ENCODE data around the gene EN2. TPM values are rescaled to one million over a fixed set of nuclear protein-coding genes. Genes with fewer than 3 reads are reported as not detected.

The EN2 gene
- polyA plus RNA-seq (2013, experiment 1 of 2): 5.0 TPM
- polyA plus RNA-seq (2013, experiment 2 of 2): 2.4 TPM

- 1% methylated on average over 71 to 76 of the region's 105 CpGs for WGBS, 2 experiments (ENCODE audit: insufficient coverage in 2 of 2)
- H3K4me3 ChIP-seq (ENCODE audit: extremely low read depth, insufficient read depth, low read length, poor library complexity, severe bottlenecking): peak within 1 kb of the TSS; percentile 18
- no peak within 1 kb of the TSS for H3K27ac ChIP-seq (ENCODE audit: low read depth, low read length, severe bottlenecking)
- peaks cover 5% of the 10 kb centered on the region for H3K4me1 ChIP-seq (ENCODE audit: control insufficient read depth, insufficient read depth, low read length, poor library complexity, severe bottlenecking)
- no peaks in the 10 kb centered on the region for H3K9me3 ChIP-seq (ENCODE audit: control insufficient read depth, low read length)
- H3K36me3 ChIP-seq (ENCODE audit: control insufficient read depth, insufficient read depth, low read length): no peaks in the 10 kb centered on the region
Measured at GRCh38 chr7:155458111-155458877, at the start of gene EN2. Gene EN2 (plus strand): TSS chr7:155458129. CDS start chr7:155458378, 249 bp downstream.

GRCh38 chr7:155408651-155409586, 49.0 kb upstream of the EN2 start:
- Histone ChIP-seq H3K36me3 (ENCODE audit: control insufficient read depth, insufficient read depth, low read length) (no peaks in the 10 kb centered on the region), H3K4me1 (ENCODE audit: control insufficient read depth, insufficient read depth, low read length, poor library complexity, severe bottlenecking) (peaks cover 13% of the 10 kb centered on the region), H3K4me3 (ENCODE audit: extremely low read depth, insufficient read depth, low read length, poor library complexity, severe bottlenecking) (no peak overlapping the region), H3K9me3 (ENCODE audit: control insufficient read depth, low read length) (no peaks in the 10 kb centered on the region), H3K27ac (ENCODE audit: low read depth, low read length, severe bottlenecking) (no peak overlapping the region)
- 40 to 49% methylated on average over 27 to 33 of the region's 38 CpGs for WGBS, 2 experiments (ENCODE audit: insufficient coverage in 2 of 2)

- WGBS, 2 experiments (ENCODE audit: insufficient coverage in 2 of 2): 70 to 92% methylated on average over 10 to 15 of the region's 15 CpGs
- H3K4me3 ChIP-seq (ENCODE audit: extremely low read depth, insufficient read depth, low read length, poor library complexity, severe bottlenecking): no peak overlapping the region
- H3K27ac ChIP-seq (ENCODE audit: low read depth, low read length, severe bottlenecking): no peak overlapping the region
- H3K9me3 ChIP-seq (ENCODE audit: control insufficient read depth, low read length): no peaks in the 10 kb centered on the region
- peaks cover 13% of the 10 kb centered on the region for H3K4me1 ChIP-seq (ENCODE audit: control insufficient read depth, insufficient read depth, low read length, poor library complexity, severe bottlenecking)
- no peaks in the 10 kb centered on the region for H3K36me3 ChIP-seq (ENCODE audit: control insufficient read depth, insufficient read depth, low read length)
Measured at GRCh38 chr7:155409980-155410379, 47.9 kb upstream of the EN2 start.

- Histone ChIP-seq H3K4me3 (ENCODE audit: extremely low read depth, insufficient read depth, low read length, poor library complexity, severe bottlenecking) (no peak overlapping the region), H3K9me3 (ENCODE audit: control insufficient read depth, low read length) (no peaks in the 10 kb centered on the region), H3K36me3 (ENCODE audit: control insufficient read depth, insufficient read depth, low read length) (no peaks in the 10 kb centered on the region), H3K4me1 (ENCODE audit: control insufficient read depth, insufficient read depth, low read length, poor library complexity, severe bottlenecking) (peaks cover 13% of the 10 kb centered on the region), H3K27ac (ENCODE audit: low read depth, low read length, severe bottlenecking) (no peak overlapping the region)
- WGBS, 2 experiments (ENCODE audit: insufficient coverage in 2 of 2): 45 to 58% methylated on average over 2 to 6 of the region's 6 CpGs
Measured at GRCh38 chr7:155410431-155410830, 47.5 kb upstream of the EN2 start.

- no peaks in the 10 kb centered on the region for H3K36me3 ChIP-seq (ENCODE audit: control insufficient read depth, insufficient read depth, low read length)
- no peak overlapping the region for H3K27ac ChIP-seq (ENCODE audit: low read depth, low read length, severe bottlenecking)
- H3K4me1 ChIP-seq (ENCODE audit: control insufficient read depth, insufficient read depth, low read length, poor library complexity, severe bottlenecking): peaks cover 13% of the 10 kb centered on the region
- no peaks in the 10 kb centered on the region for H3K9me3 ChIP-seq (ENCODE audit: control insufficient read depth, low read length)
- whole genome bisulfite sequencing, 2 experiments (ENCODE audit: insufficient coverage in 2 of 2): 85 to 88% methylated on average over 12 of the region's 17 CpGs
- H3K4me3 ChIP-seq (ENCODE audit: extremely low read depth, insufficient read depth, low read length, poor library complexity, severe bottlenecking): no peak overlapping the region
Measured at GRCh38 chr7:155411718-155412415, 46.1 kb upstream of the EN2 start.

- Histone ChIP-seq H3K4me1 (ENCODE audit: control insufficient read depth, insufficient read depth, low read length, poor library complexity, severe bottlenecking) (peaks cover 13% of the 10 kb centered on the region), H3K27ac (ENCODE audit: low read depth, low read length, severe bottlenecking) (no peak overlapping the region), H3K4me3 (ENCODE audit: extremely low read depth, insufficient read depth, low read length, poor library complexity, severe bottlenecking) (no peak overlapping the region), H3K36me3 (ENCODE audit: control insufficient read depth, insufficient read depth, low read length) (no peaks in the 10 kb centered on the region), H3K9me3 (ENCODE audit: control insufficient read depth, low read length) (no peaks in the 10 kb centered on the region)
- 39 to 43% methylated on average over 23 to 24 of the region's 25 CpGs for WGBS, 2 experiments (ENCODE audit: insufficient coverage in 2 of 2)
Measured at GRCh38 chr7:155412416-155413253, 45.3 kb upstream of the EN2 start.

- Histone ChIP-seq H3K36me3 (ENCODE audit: control insufficient read depth, insufficient read depth, low read length) (no peaks in the 10 kb centered on the region), H3K4me3 (ENCODE audit: extremely low read depth, insufficient read depth, low read length, poor library complexity, severe bottlenecking) (no peak overlapping the region), H3K9me3 (ENCODE audit: control insufficient read depth, low read length) (no peaks in the 10 kb centered on the region), H3K4me1 (ENCODE audit: control insufficient read depth, insufficient read depth, low read length, poor library complexity, severe bottlenecking) (peaks cover 4% of the 10 kb centered on the region), H3K27ac (ENCODE audit: low read depth, low read length, severe bottlenecking) (no peak overlapping the region)
- WGBS, 2 experiments (ENCODE audit: insufficient coverage in 2 of 2): 78 to 90% methylated on average over 21 to 22 of the region's 24 CpGs
Measured at GRCh38 chr7:155414547-155415492, 43.1 kb upstream of the EN2 start.

- 93 to 95% methylated on average over 11 to 14 of the region's 17 CpGs for WGBS, 2 experiments (ENCODE audit: insufficient coverage in 2 of 2)
- Histone ChIP-seq H3K27ac (ENCODE audit: low read depth, low read length, severe bottlenecking) (no peak overlapping the region), H3K4me3 (ENCODE audit: extremely low read depth, insufficient read depth, low read length, poor library complexity, severe bottlenecking) (no peak overlapping the region), H3K36me3 (ENCODE audit: control insufficient read depth, insufficient read depth, low read length) (no peaks in the 10 kb centered on the region), H3K9me3 (ENCODE audit: control insufficient read depth, low read length) (no peaks in the 10 kb centered on the region), H3K4me1 (ENCODE audit: control insufficient read depth, insufficient read depth, low read length, poor library complexity, severe bottlenecking) (no peaks in the 10 kb centered on the region)
Measured at GRCh38 chr7:155416646-155417380, 41.1 kb upstream of the EN2 start.

- 85 to 96% methylated on average over 12 of the region's 12 CpGs for WGBS, 2 experiments (ENCODE audit: insufficient coverage in 2 of 2)
- no peaks in the 10 kb centered on the region for H3K9me3 ChIP-seq (ENCODE audit: control insufficient read depth, low read length)
- H3K36me3 ChIP-seq (ENCODE audit: control insufficient read depth, insufficient read depth, low read length): no peaks in the 10 kb centered on the region
- no peak overlapping the region for H3K4me3 ChIP-seq (ENCODE audit: extremely low read depth, insufficient read depth, low read length, poor library complexity, severe bottlenecking)
- H3K4me1 ChIP-seq (ENCODE audit: control insufficient read depth, insufficient read depth, low read length, poor library complexity, severe bottlenecking): no peaks in the 10 kb centered on the region
- no peak overlapping the region for H3K27ac ChIP-seq (ENCODE audit: low read depth, low read length, severe bottlenecking)
Measured at GRCh38 chr7:155418304-155418703, 39.6 kb upstream of the EN2 start.
